HepG2 (cell line): Measurements from ENCODE around the gene MALRD1.

Experiments used
- CREM ChIP-seq, 2 experiments: sonication (generic) in 1 of 2; formaldehyde crosslinking in 1 of 2; IDR thresholded peaks; 2 replicates each; pipeline versions ENCODE4 v1.4.0 to v1.6.1; 2016 to 2020; ENCODE audit warnings: antibody characterized with exemption in 1 of 2, mild to moderate bottlenecking in 1 of 2, missing genetic modification reagents in 1 of 2
- KDM6A ChIP-seq: IDR thresholded peaks from 2 replicates; pipeline ENCODE4 v1.6.1; 2016; ENCODE audit warnings: low read depth

DNA sequence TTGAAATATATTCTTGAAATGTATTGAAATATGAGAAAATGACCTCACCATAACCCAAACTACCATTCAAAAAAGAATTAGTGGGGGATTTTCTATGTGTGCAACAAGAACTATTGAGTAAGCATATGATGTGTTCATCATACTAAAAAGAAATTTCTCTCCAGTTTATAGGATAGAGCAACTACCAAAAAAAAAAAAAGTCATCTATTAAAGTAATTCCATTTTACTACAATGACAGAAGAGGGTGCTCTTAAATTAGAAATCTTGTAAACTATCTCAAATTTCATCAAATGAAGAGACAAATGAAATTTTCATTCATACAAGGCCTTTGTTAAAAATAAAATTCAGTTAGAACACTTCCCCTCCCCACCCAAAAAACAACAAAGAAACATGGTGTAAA is 572.2 kb downstream of the MALRD1 start:
- TF ChIP-seq KDM6A = no peak
- TF ChIP-seq CREM (IDR thresholded peaks at IDR 0.05) = no peak
- TF ChIP-seq CREM (CRISPR knock-in tag; IDR thresholded peaks at IDR 0.05) = no peak
